ENCODE results near the gene PTPRE.

Gene PTPRE

GRCh38 chr10:128031216-128031615, 124.3 kb downstream of the PTPRE start:
- H3K27ac ChIP-seq: no peak overlapping the region
- intact Hi-C loops (cut with DNase I; ENCODE audit: low total_unique reads): no loop called here
- no peak for TF ChIP-seq CTCF (IDR thresholded peaks at IDR 0.05)
- no peak for DNase-seq
- no peaks in the 10 kb centered on the region for H3K4me1 ChIP-seq
- no peaks in the 10 kb centered on the region for H3K27me3 ChIP-seq
- no peaks in the 10 kb centered on the region for H3K9me3 ChIP-seq
- H3K4me3 ChIP-seq: no peak overlapping the region
- H3K36me3 ChIP-seq: no peaks in the 10 kb centered on the region

- no peak for DNase-seq
- intact Hi-C loops (cut with DNase I; ENCODE audit: low total_unique reads): no loop called here
- Histone ChIP-seq H3K27me3 (no peaks in the 10 kb centered on the region), H3K36me3 (no peaks in the 10 kb centered on the region), H3K4me3 (no peak overlapping the region), H3K27ac (no peak overlapping the region), H3K4me1 (peaks cover 0 to 12% (median 10%) of the 10 kb centered on the region in 4 donors), H3K9me3 (no peaks in the 10 kb centered on the region)
- TF ChIP-seq CTCF (IDR thresholded peaks at IDR 0.05): no peak
Observed at GRCh38 chr10:128032466-128032865, 125.6 kb downstream of the PTPRE start.

GRCh38 chr10:128035557-128035973, 128.7 kb downstream of the PTPRE start:
- Histone ChIP-seq H3K27ac (no peak overlapping the region), H3K36me3 (no peaks in the 10 kb centered on the region), H3K4me3 (no peak overlapping the region), H3K4me1 (peaks cover 0 to 15% (median 13%) of the 10 kb centered on the region in 4 donors), H3K27me3 (no peaks in the 10 kb centered on the region), H3K9me3 (no peaks in the 10 kb centered on the region)
- TF ChIP-seq CTCF (IDR thresholded peaks at IDR 0.05): peak; percentile 81 to 83
- intact Hi-C loops (cut with DNase I; ENCODE audit: low total_unique reads): loop anchor here (5.0 kb wide), 1 partner anchor 37 kb away; no protein-coding TSS in a partner anchor
- no peak for DNase-seq

GRCh38 chr10:128036011-128036615, 129.2 kb downstream of the PTPRE start:
- Histone ChIP-seq H3K27me3 (no peaks in the 10 kb centered on the region), H3K9me3 (no peaks in the 10 kb centered on the region), H3K4me1 (peaks cover 0 to 15% (median 13%) of the 10 kb centered on the region in 4 donors), H3K4me3 (no peak overlapping the region), H3K27ac (peak overlapping the region in 1 of 2 donors; percentile 50), H3K36me3 (no peaks in the 10 kb centered on the region)
- no peak for TF ChIP-seq CTCF (IDR thresholded peaks at IDR 0.05)
- intact Hi-C loops (cut with DNase I; ENCODE audit: low total_unique reads): loop anchor here (5.0 kb wide), 1 partner anchor 36 kb away; no protein-coding TSS in a partner anchor
- no peak for DNase-seq

GRCh38 chr10:128036746-128037543, 130.0 kb downstream of the PTPRE start:
- H3K27ac ChIP-seq: peak overlapping the region; percentile 42 to 50
- H3K9me3 ChIP-seq: no peaks in the 10 kb centered on the region
- no peak for DNase-seq
- no peak overlapping the region for H3K4me3 ChIP-seq
- no peaks in the 10 kb centered on the region for H3K27me3 ChIP-seq
- peaks cover 0 to 15% (median 13%) of the 10 kb centered on the region in 4 donors for H3K4me1 ChIP-seq
- intact Hi-C loops (cut with DNase I; ENCODE audit: low total_unique reads): loop anchor here (5.0 kb wide), 1 partner anchor 35 kb away; no protein-coding TSS in a partner anchor
- no peaks in the 10 kb centered on the region for H3K36me3 ChIP-seq
- no peak for TF ChIP-seq CTCF (IDR thresholded peaks at IDR 0.05)

Measured in tibial artery (tissue), 4 donors.